ENCODE results near the gene ATF7IP2.
"Not testable (repeated sequence)": the region's sequence is repeated elsewhere in the genome, so short reads cannot be mapped to it uniquely, and the experiment has no call there.

The ATF7IP2 gene

GRCh38 chr16:10385725-10386516 is at the start of gene ATF7IP2:
Gene ATF7IP2 (plus strand): TSS chr16:10386061. CDS start chr16:10430621, 44,560 bp downstream.
- DNase-seq (ENCODE audit: low spot score) = peak; percentile 97

- no peak for DNase-seq (ENCODE audit: low spot score)
Measured at GRCh38 chr16:10338426-10338825, 47.4 kb upstream of the ATF7IP2 start.

GRCh38 chr16:10339777-10340732 is 45.8 kb upstream of the ATF7IP2 start:
- no peak for DNase-seq (ENCODE audit: low spot score)

- DNase-seq (ENCODE audit: low spot score) = no peak
Measured at GRCh38 chr16:10343124-10343760, 42.6 kb upstream of the ATF7IP2 start.

- DNase-seq (ENCODE audit: low spot score) = not testable (repeated sequence)
Measured at GRCh38 chr16:10344699-10345098, 41.2 kb upstream of the ATF7IP2 start.

- no peak for DNase-seq (ENCODE audit: low spot score)
Measured at GRCh38 chr16:10345629-10346028, 40.2 kb upstream of the ATF7IP2 start.

GRCh38 chr16:10349851-10350250 is 36.0 kb upstream of the ATF7IP2 start:
- no peak for DNase-seq (ENCODE audit: low spot score)

- no peak for DNase-seq (ENCODE audit: low spot score)
Measured at GRCh38 chr16:10352262-10352661, 33.6 kb upstream of the ATF7IP2 start.

- no peak for DNase-seq (ENCODE audit: low spot score)
Measured at GRCh38 chr16:10355589-10355988, 30.3 kb upstream of the ATF7IP2 start.

GRCh38 chr16:10356870-10357842 is 28.7 kb upstream of the ATF7IP2 start:
- no peak for DNase-seq (ENCODE audit: low spot score)

- not testable (repeated sequence) for DNase-seq (ENCODE audit: low spot score)
Measured at GRCh38 chr16:10361747-10362076, 24.1 kb upstream of the ATF7IP2 start.

- DNase-seq (ENCODE audit: low spot score) = peak; percentile 56
Measured at GRCh38 chr16:10362077-10362863, 23.6 kb upstream of the ATF7IP2 start.

GRCh38 chr16:10362864-10363197 is 23.0 kb upstream of the ATF7IP2 start:
- DNase-seq (ENCODE audit: low spot score) = not testable (repeated sequence)

GRCh38 chr16:10366619-10367018 is 19.2 kb upstream of the ATF7IP2 start:
- not testable (repeated sequence) for DNase-seq (ENCODE audit: low spot score)

- no peak for DNase-seq (ENCODE audit: low spot score)
Measured at GRCh38 chr16:10367616-10368188, 18.2 kb upstream of the ATF7IP2 start.

GRCh38 chr16:10368969-10369551 is 16.8 kb upstream of the ATF7IP2 start:
- no peak for DNase-seq (ENCODE audit: low spot score)

GRCh38 chr16:10370096-10370726 is 15.7 kb upstream of the ATF7IP2 start:
- no peak for DNase-seq (ENCODE audit: low spot score)

GRCh38 chr16:10371592-10371991 is 14.3 kb upstream of the ATF7IP2 start:
- DNase-seq (ENCODE audit: low spot score) = no peak

- DNase-seq (ENCODE audit: low spot score) = no peak
Measured at GRCh38 chr16:10373556-10373955, 12.3 kb upstream of the ATF7IP2 start.

Measured in germinal center (tissue), 1 donor.